K562 (cell line): ENCODE data around the gene ITGB2. TPM values are rescaled to one million over a fixed set of nuclear protein-coding genes. Genes with fewer than 3 reads are reported as not detected.

Source experiments
- ATAC-seq: fragments of 200-7000 bp; cut with Tn5 transposase; 3 replicates; pipeline ENCODE4 v1.9.1; 2020; ENCODE audit warnings: moderate library complexity
- BruUV-seq: library from RNA; stranded (reverse); fragments of 400-500 nt; replicated peaks from 2 replicates; lab custom pipeline; 2021; lab: Mats Ljungman, UMichigan
- CTCF ChIA-PET: fragments of 300-600 bp; formaldehyde crosslinking; extraction: SDS; loops from one replicate; lab custom pipeline; 2021; ENCODE audit warnings: low intra/inter-chr PET ratio; lab: Yijun Ruan, JAX
- POLR2A ChIA-PET: fragments of 300-600, 350-650 bp; sonication (Branson Sonifier 250); formaldehyde crosslinking; extraction: SDS; loops from one replicate; lab custom pipeline; 2021; ENCODE audit warnings: antibody characterized with exemption, inconsistent platforms; lab: Yijun Ruan, JAX
- DNase-seq, 4 experiments: peaks; one replicate each; pipeline versions ENCODE4 v3.0.0 to v3.0.0-alpha.2; 2011 to 2018; ENCODE audit warnings: low spot score in 3 of 4, mixed read lengths in 3 of 4; ENCODE audit errors: extremely low read depth in 1 of 4
- FAIRE-seq: peaks from 2 replicates; lab custom pipeline; 2011; peaks lifted over from hg19 to GRCh38; lab: Jason Lieb, UNC
- H2AFZ ChIP-seq: 2 replicates; pipeline ENCODE4 v1.6.0; 2011; ENCODE audit warnings: low read depth, low read length, control low read depth, inconsistent platforms
- H3K27ac ChIP-seq: fragments of 200-600 bp; 3 replicates; pipeline ENCODE4 v1.8.0; 2011; ENCODE audit warnings: low read depth, mild to moderate bottlenecking, control low read depth, inconsistent platforms, low read length, moderate library complexity, mixed read lengths; ENCODE audit errors: extremely low read depth
- H3K27me3 ChIP-seq, 2 experiments: fragments of 300-600 bp in 1 of 2; 2 replicates in 1 of 2; 3 replicates in 1 of 2; pipeline versions ENCODE4 v1.6.0 to v1.8.0; 2011; ENCODE audit warnings: inconsistent platforms in 2 of 2, low read length in 2 of 2, mild to moderate bottlenecking in 1 of 2, mixed read lengths in 1 of 2, moderate library complexity in 1 of 2; ENCODE audit not compliant: control insufficient read depth in 2 of 2, insufficient read depth in 2 of 2
- H3K36me3 ChIP-seq: fragments of 300-600 bp; 3 replicates; pipeline ENCODE4 v1.8.0; 2011; ENCODE audit warnings: mild to moderate bottlenecking, low read length, inconsistent platforms; ENCODE audit not compliant: control insufficient read depth, insufficient read depth
- H3K4me1 ChIP-seq, 2 experiments: fragments of 200-600 bp in 1 of 2; replicated peaks in 1 of 2; 2 replicates in 1 of 2; 3 replicates in 1 of 2; pipeline versions ENCODE4 v1.5.1 to v1.8.0; 2011; ENCODE audit warnings: inconsistent platforms in 2 of 2, low read length in 2 of 2, mild to moderate bottlenecking in 1 of 2, mixed read lengths in 1 of 2, moderate library complexity in 1 of 2; ENCODE audit not compliant: control insufficient read depth in 2 of 2, insufficient read depth in 2 of 2
- H3K4me2 ChIP-seq: 2 replicates; pipeline ENCODE4 v1.6.1; 2011; ENCODE audit warnings: low read length, control low read depth, inconsistent platforms, mixed read lengths; ENCODE audit not compliant: insufficient read depth
- H3K4me3 ChIP-seq: fragments of 200-600 bp; sonication (generic), shearing (Covaris generic); 2 replicates; pipeline ENCODE4 v1.5.1; 2016; ENCODE audit warnings: control low read depth, inconsistent platforms
- H3K79me2 ChIP-seq: fragments of 200-600 bp; 3 replicates; pipeline ENCODE4 v1.8.0; 2011; ENCODE audit warnings: low read length, inconsistent platforms; ENCODE audit not compliant: control insufficient read depth, insufficient read depth
- H3K9ac ChIP-seq, 2 experiments: 2 replicates each; pipeline versions ENCODE4 v1.6.0 to v1.6.1; 2011; ENCODE audit warnings: low read depth in 2 of 2, low read length in 2 of 2, control low read depth in 1 of 2, inconsistent platforms in 1 of 2, mild to moderate bottlenecking in 1 of 2, mixed read lengths in 1 of 2; ENCODE audit not compliant: insufficient read depth in 1 of 2
- H3K9me1 ChIP-seq: one replicate; pipeline ENCODE4 v1.6.0; 2011; ENCODE audit warnings: inconsistent platforms, mild to moderate bottlenecking, low read length, moderate library complexity; ENCODE audit not compliant: control insufficient read depth, insufficient read depth
- H3K9me3 ChIP-seq: replicated peaks from 2 replicates; pipeline ENCODE4 v1.5.1; 2011; ENCODE audit warnings: low read depth, low read length, inconsistent platforms; ENCODE audit not compliant: control insufficient read depth, insufficient read depth
- H4K20me1 ChIP-seq: replicated peaks from 2 replicates; pipeline ENCODE4 v1.6.1; 2011; ENCODE audit warnings: low read length, inconsistent platforms, mixed read lengths; ENCODE audit not compliant: control insufficient read depth, insufficient read depth
- DACH1 ChIP-seq: fragments of 450-650 bp; IDR thresholded peaks from 2 replicates; pipeline ENCODE4 v1.6.1; 2018; ENCODE audit not compliant: partially characterized antibody
- EHMT2 ChIP-seq: fragments of 450-650 bp; IDR thresholded peaks from 2 replicates; pipeline ENCODE4 v1.6.1; 2018; ENCODE audit warnings: antibody characterized with exemption
- HEY1 ChIP-seq: fragments of 250-450 bp; sonication (Bioruptor Pico); IDR thresholded peaks from 2 replicates; pipeline ENCODE4 v1.5.0; 2020; ENCODE audit warnings: mild to moderate bottlenecking, moderate library complexity, borderline replicate concordance
- IRF2 ChIP-seq: sonication (generic); formaldehyde crosslinking; IDR thresholded peaks from 2 replicates; pipeline ENCODE4 v1.8.1; 2022; ENCODE audit warnings: mild to moderate bottlenecking, missing genetic modification reagents
- KAT7 ChIP-seq: sonication (generic); formaldehyde crosslinking; IDR thresholded peaks from 2 replicates; pipeline ENCODE4 v1.8.0; 2022; ENCODE audit warnings: missing genetic modification reagents, mild to moderate bottlenecking, borderline replicate concordance
- NFE2 ChIP-seq: IDR thresholded peaks from 2 replicates; pipeline ENCODE4 v1.6.1; 2014; ENCODE audit warnings: antibody characterized with exemption, low read depth
- PRMT5 ChIP-seq: sonication (generic); formaldehyde crosslinking; IDR thresholded peaks from 2 replicates; pipeline ENCODE4 v1.5.0; 2020; ENCODE audit warnings: missing genetic modification reagents
- SMAD3 ChIP-seq: fragments of 450-650 bp; formaldehyde crosslinking; conservative IDR thresholded peaks from 2 replicates; pipeline ENCODE4 v1.4.0; 2020; ENCODE audit warnings: mild to moderate bottlenecking
- SOX6 ChIP-seq: fragments of 450-650 bp; IDR thresholded peaks from 2 replicates; pipeline ENCODE4 v1.6.1; 2014; ENCODE audit warnings: mild to moderate bottlenecking
- TGIF2 ChIP-seq: sonication (generic); formaldehyde crosslinking; IDR thresholded peaks from 2 replicates; pipeline ENCODE4 v1.8.1; 2022; ENCODE audit warnings: mild to moderate bottlenecking, missing genetic modification reagents, moderate library complexity
- THAP12 ChIP-seq: fragments of 250-450 bp; sonication (Bioruptor Pico); IDR thresholded peaks from 2 replicates; pipeline ENCODE4 v1.9.0; 2021; ENCODE audit warnings: mild to moderate bottlenecking, inconsistent platforms
- TRIM28 ChIP-seq: fragments of 450-650 bp; IDR thresholded peaks from 2 replicates; pipeline ENCODE4 v1.6.1; 2017
- USF2 ChIP-seq: sonication (generic); formaldehyde crosslinking; IDR thresholded peaks from 2 replicates; pipeline ENCODE4 v1.5.0; 2020; ENCODE audit warnings: missing genetic modification reagents
- ZFP36 ChIP-seq: fragments of 150-350 bp; IDR thresholded peaks from 2 replicates; pipeline ENCODE4 v1.6.1; 2018; ENCODE audit warnings: low read length, low read depth; ENCODE audit not compliant: partially characterized antibody
- ZNF121 ChIP-seq: sonication (generic); formaldehyde crosslinking; conservative IDR thresholded peaks from 2 replicates; pipeline ENCODE4 v1.8.0; 2022; ENCODE audit warnings: missing genetic modification reagents
- ZNF239 ChIP-seq: fragments of 250-450 bp; sonication (Bioruptor Pico); IDR thresholded peaks from 2 replicates; pipeline ENCODE4 v1.4.0; 2020; ENCODE audit warnings: mild to moderate bottlenecking
- ZNF592 ChIP-seq: fragments of 450-650 bp; IDR thresholded peaks from 2 replicates; pipeline ENCODE4 v1.6.1; 2017; ENCODE audit warnings: antibody characterized with exemption, mild to moderate bottlenecking
- WGBS: fragments of 100-300 bp; shearing (Covaris generic); methylation state at CpG from one replicate; pipeline ENCODE4 v1.1.6; 2016; ENCODE audit warnings: low coverage, mixed read lengths; ENCODE audit not compliant: insufficient coverage; ENCODE audit errors: missing lambda C conversion rate; 5-methylcytosine and 5-hydroxymethylcytosine counted together
- in situ Hi-C: fragments of 300-500 bp; cut with MboI; formaldehyde crosslinking; loops from 4 replicates; pipeline ENCODE4 v1.15.0; 2018; ENCODE audit warnings: inconsistent platforms, mixed read lengths
- intact Hi-C: fragments of 100-400 bp; cut with micrococcal nuclease; formaldehyde crosslinking; loops from 2 replicates; pipeline ENCODE4 v1.14.2; 2022
- polyA plus RNA-seq, 8 experiments: library from polyadenylated mRNA; depleted of rRNA in 4 of 8; stranded (reverse) in 5 of 8; unstranded in 3 of 8; fragments of >200 nt; fragmentation: Nextera tagmentation in 2 of 8; fragmentation: Illumina TruSeq in 1 of 8; extraction: Ambion mirVana in 2 of 8; extraction: Trizol in 1 of 8; gene quantifications; 2 replicates each; pipeline versions ENCODE4 v1.2.1 to v1.2.3, GENCODE V29; 2011 to 2014; ENCODE audit warnings: inconsistent platforms in 1 of 8, missing spikeins in 1 of 8
- total RNA-seq, 7 experiments: library from RNA; depleted of rRNA in 6 of 7; stranded (reverse); fragments of >200 nt in 6 of 7; fragmentation: Illumina TruSeq in 2 of 7; extraction: Trizol in 2 of 7; gene quantifications; 2 replicates each; pipeline versions ENCODE4 v1.2.1 to v1.2.3, GENCODE V29; 2011 to 2021; ENCODE audit warnings: low replicate concordance in 1 of 7

The ITGB2 gene
- total and polyA plus RNA-seq, 9 of the 15 experiments (the other 6 are each of a cell fraction or from before 2014, with no cell fraction given): 0.07 to 1.3 (median 0.51) TPM; not detected in 2

DNA sequence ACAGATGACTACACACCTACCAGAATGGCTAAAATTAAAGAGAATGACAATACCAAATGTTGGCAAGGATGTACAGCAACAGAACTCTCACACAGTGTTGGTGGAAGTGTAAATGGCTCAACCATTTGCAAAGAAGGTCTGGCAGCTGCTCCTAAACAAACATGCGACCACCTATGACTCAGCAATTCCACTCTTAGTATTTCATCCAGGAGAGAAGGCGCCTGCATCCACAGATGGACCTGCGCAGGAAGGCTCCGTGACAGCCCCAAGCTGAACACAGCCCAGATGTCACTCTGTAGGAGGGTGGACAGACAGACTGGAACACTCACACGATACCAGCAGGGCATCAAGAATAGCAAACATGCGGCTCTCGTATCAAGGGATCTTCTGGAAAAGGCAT is 53.9 kb downstream of the ITGB2 start:
- peak overlapping the region; percentile 37; the same call in 1 of the 3 replicates for H3K27ac ChIP-seq
- intact Hi-C loops: no loop called here
- peaks cover 34 to 51% of the 10 kb centered on the region in 2 experiments for H3K4me1 ChIP-seq
- ATAC-seq (no peak), DNase-seq (peak in 1 of 4 experiments; percentile 48), FAIRE-seq (no peak)
- ChIA-PET POLR2A (interaction anchor here (0.9 to 1.1 kb wide), 5 partner anchors 9 to 77 kb away, joined by 3 to 5 read pairs (median 3); no protein-coding TSS in a partner anchor), CTCF (no interaction called here)
- in situ Hi-C loops: no loop called here
- H3K79me2 ChIP-seq: peaks cover 89% of the 10 kb centered on the region
- no peaks in the 10 kb centered on the region for H3K9me3 ChIP-seq
- 75% methylated on average over 7 of the region's 7 CpGs for WGBS
- no peak overlapping the region for H3K9ac ChIP-seq
- peaks cover 19% of the 10 kb centered on the region for H3K9me1 ChIP-seq
- no TSS peak for BruUV-seq
- H3K4me3 ChIP-seq: no peak overlapping the region
- no peak overlapping the region for H2AFZ ChIP-seq
- H3K36me3 ChIP-seq: peaks cover 43% of the 10 kb centered on the region
- H4K20me1 ChIP-seq: peaks cover 48% of the 10 kb centered on the region
- no peaks in the 10 kb centered on the region for H3K27me3 ChIP-seq
- peak overlapping the region; percentile 22; the same call in 1 of the 2 replicates for H3K4me2 ChIP-seq
- TF ChIP-seq PRMT5 (CRISPR knock-in tag) (no peak), ZNF239 (no peak), ZNF121 (CRISPR knock-in tag) (no peak), HEY1 (CRISPR knock-in tag) (no peak), TRIM28 (0 out of 2 replicates have a peak, but pooled peaks have one; percentile 32), ZFP36 (peak; percentile 80), DACH1 (no peak), NFE2 (peak; percentile 89), TGIF2 (CRISPR knock-in tag) (no peak), IRF2 (CRISPR knock-in tag) (no peak), SMAD3 (CRISPR knock-in tag) (no peak), KAT7 (no peak), EHMT2 (no peak), USF2 (CRISPR knock-in tag) (no peak), SOX6 (no peak), ZNF592 (peak; percentile 43; the same call in 1 of the 2 replicates), THAP12 (CRISPR knock-in tag) (no peak)
